HCT116 (cell line): Measurements from ENCODE around the gene TNFRSF1A.

Experiments used
- ATF3 ChIP-seq: IDR thresholded peaks from 2 replicates; pipeline ENCODE4 v1.6.1; 2012
- CEBPB ChIP-seq: IDR thresholded peaks from 2 replicates; pipeline ENCODE4 v1.6.1; 2012; ENCODE audit warnings: low read depth
- CTCF ChIP-seq, 3 experiments: fragments of 200-600 bp in 1 of 3; sonication (generic) in 1 of 3; IDR thresholded peaks in 2 of 3; conservative IDR thresholded peaks in 1 of 3; 2 replicates each; pipeline ENCODE4 v1.5.1; 2012 to 2017; ENCODE audit warnings: low read depth in 2 of 3, low read length in 2 of 3, antibody characterized with exemption in 1 of 3, borderline replicate concordance in 1 of 3, control low read depth in 1 of 3, mild to moderate bottlenecking in 1 of 3, mixed read lengths in 1 of 3, mixed run types in 1 of 3, moderate library complexity in 1 of 3; ENCODE audit not compliant: insufficient read depth in 1 of 3
- EGR1 ChIP-seq: IDR thresholded peaks from 2 replicates; pipeline ENCODE4 v1.6.1; 2012; ENCODE audit warnings: low read depth
- ELF1 ChIP-seq: IDR thresholded peaks from 2 replicates; pipeline ENCODE4 v1.6.1; 2012; ENCODE audit warnings: low read depth, borderline replicate concordance
- EZH2 ChIP-seq: fragments of 200-600 bp; sonication (generic); IDR thresholded peaks from 2 replicates; pipeline ENCODE4 v1.6.1; 2017; ENCODE audit warnings: antibody characterized with exemption, mixed run types
- POLR2A ChIP-seq: IDR thresholded peaks from 2 replicates; pipeline ENCODE4 v1.7.0; 2011; ENCODE audit warnings: borderline replicate concordance; ENCODE audit not compliant: insufficient read depth, insufficient read length; ENCODE audit errors: extremely low read depth
- POLR2AphosphoS5 ChIP-seq: IDR thresholded peaks from 2 replicates; pipeline ENCODE4 v1.6.1; 2011; ENCODE audit warnings: mild to moderate bottlenecking, low read depth, low read length, moderate library complexity
- SIN3A ChIP-seq: IDR thresholded peaks from 2 replicates; pipeline ENCODE4 v1.6.1; 2012; ENCODE audit warnings: low read depth
- SRF ChIP-seq: IDR thresholded peaks from 2 replicates; pipeline ENCODE4 v1.6.1; 2012; ENCODE audit warnings: low read depth
- YY1 ChIP-seq: IDR thresholded peaks from 2 replicates; pipeline ENCODE4 v1.6.1; 2011; ENCODE audit warnings: low read length, low read depth, moderate library complexity, mild to moderate bottlenecking; ENCODE audit not compliant: insufficient replicate concordance; ENCODE audit errors: extremely low read depth
- ZNF274 ChIP-seq: fragments of 200-500 bp; sonication (Bioruptor generic); IDR thresholded peaks from 2 replicates; pipeline ENCODE4 v1.6.1; 2014; ENCODE audit warnings: mild to moderate bottlenecking, low read depth, low read length, inconsistent platforms

DNA sequence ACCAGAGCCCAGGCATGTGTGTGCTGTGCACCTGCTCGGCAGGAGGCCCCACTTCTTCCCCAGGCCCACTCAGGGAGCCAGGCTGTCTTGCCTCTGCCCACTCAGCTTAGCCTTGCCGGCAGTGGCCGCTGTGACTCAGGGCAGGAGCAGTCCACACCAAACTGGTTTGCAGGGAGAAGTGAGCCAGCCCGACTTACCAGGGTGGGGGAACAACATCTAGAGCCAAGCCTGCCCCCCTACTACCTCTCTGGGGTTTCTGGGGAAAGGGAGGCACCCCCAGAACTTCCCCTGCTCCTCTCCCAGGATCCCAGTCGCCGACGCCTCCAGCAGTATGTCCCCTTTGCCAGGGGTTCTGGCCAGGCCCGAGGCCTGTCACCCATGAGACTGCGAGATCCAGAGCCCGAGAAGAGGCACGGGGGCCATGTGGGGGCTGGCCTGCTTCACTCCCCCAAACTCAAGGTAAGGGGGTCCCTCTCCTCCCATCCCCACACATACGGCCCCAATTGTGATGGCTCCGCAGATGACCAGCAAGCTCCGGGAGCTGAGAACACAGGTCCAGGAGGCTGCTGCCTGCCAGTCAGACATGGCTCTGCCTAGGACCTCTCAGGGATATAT is 28.4 kb downstream of the TNFRSF1A start:
- TF ChIP-seq CTCF (IDR thresholded peaks at IDR 0.05 in 2 of 3, conservative IDR thresholded peaks at IDR 0.05 in 1 of 3; ENCODE audit: borderline replicate concordance in 1 of 3, insufficient read depth in 1 of 3, low read depth in 2 of 3, low read length in 2 of 3) (no peak), EGR1 (no peak), ZNF274 (no peak), EZH2 (no peak), SIN3A (no peak), ATF3 (no peak), ELF1 (no peak), POLR2A (no peak), POLR2AphosphoS5 (no peak), CEBPB (no peak), YY1 (no peak), SRF (no peak)
